NCI-H1694 (cell line): Measurements from ENCODE around the gene CEP70.
"Not testable (repeated sequence)": the region's sequence is repeated elsewhere in the genome, so short reads cannot be mapped to it uniquely, and the experiment has no call there.

Experiments
- DNase-seq: peaks from one replicate; lab custom pipeline; 2025; lab: John Stamatoyannopoulos, UW

CEP70 gene

DNA sequence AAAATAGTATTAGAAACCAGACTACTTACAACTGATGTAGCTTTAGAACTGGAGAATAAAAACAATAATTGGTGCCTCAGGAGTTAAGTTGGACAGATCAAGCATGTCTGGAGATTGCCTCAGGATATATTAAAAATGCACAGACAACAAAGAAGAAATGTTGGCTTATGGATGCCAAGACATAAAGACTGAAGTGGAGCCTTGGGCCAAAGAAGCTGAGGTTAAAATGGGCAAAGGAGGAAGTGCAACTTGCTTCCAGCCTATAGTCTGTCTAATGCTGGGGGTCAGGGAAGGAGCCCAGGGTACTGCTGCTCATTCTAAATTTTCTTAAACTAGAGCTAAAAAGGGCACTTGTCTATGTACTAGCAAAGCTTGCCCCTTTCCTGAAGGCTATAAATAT lies 82.1 kb downstream of the CEP70 start:
- DNase-seq = no peak

DNA sequence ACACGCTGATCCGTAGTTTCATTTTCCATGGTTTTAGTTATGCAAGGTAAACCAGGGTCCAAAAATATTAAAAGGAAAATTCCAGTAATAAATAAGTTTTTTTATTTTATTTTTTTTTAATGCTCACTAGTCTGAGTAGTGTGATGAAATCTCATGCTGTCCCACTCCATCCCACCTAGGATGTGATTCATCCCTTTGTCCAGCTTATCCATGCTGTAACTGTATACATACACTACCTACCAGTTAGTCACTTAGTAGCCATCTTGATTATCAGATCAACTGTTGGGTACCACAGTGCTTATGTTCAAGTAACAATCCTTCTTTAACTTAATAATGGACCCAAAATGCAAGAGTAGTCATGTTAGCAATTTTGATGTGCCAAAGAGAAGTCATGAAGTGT lies 84.5 kb downstream of the CEP70 start:
- DNase-seq = no peak

DNA sequence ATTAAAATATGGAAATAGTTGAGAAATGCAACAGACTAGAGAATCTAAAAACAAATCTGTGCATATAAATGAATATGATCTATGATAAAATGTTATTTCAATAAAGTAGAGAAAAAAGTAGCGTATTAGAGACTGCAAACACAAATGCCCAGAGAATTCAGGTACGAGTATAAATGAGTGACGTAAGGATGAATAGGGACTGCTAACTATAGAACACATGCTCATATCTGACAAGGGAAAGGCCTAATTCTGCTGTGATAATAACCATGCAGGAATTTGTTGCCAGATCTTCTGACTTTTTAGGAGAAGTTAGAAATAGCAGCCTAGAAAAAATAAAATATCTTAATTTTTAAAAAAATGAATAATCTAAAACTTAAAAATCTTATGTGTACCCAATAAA lies 86.5 kb downstream of the CEP70 start:
- DNase-seq = no peak

DNA sequence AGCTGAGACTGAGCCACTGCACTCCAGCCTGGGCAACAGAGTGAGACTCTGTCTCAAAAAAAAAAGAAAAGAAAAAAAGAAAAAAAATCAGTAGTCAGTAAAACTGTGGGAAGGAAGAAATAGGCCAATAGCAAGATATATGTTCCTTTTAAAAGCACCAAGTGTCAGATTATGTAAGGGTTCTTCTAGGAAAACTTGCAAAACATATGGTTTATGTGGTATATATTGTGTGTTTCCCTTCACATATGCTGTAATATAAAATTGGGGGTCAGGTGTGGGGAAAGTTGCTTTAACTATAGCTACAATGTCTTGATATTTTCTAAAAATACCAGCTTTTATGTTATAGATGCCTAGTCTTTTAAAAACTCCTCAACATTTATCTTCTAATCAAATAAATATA lies 95.1 kb downstream of the CEP70 start:
- no peak for DNase-seq

DNA sequence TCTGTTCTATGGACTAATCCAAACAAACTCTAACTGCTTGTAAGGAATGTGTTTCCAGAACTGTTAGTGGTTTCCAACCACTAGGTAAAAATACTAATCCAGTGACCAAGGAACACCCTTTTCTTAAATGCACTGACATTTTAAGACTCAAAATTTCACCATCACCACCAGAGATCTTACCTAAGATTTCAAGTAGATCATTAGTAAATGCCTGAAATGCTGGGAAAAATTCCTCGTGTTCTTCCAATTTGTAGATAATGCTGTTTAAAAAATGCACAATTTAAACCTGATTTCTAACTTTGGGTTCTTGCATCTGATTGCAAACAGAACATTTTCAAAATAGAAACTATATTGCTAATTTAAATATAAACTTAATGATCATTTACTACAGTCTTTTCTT lies 96.2 kb downstream of the CEP70 start:
- no peak for DNase-seq

DNA sequence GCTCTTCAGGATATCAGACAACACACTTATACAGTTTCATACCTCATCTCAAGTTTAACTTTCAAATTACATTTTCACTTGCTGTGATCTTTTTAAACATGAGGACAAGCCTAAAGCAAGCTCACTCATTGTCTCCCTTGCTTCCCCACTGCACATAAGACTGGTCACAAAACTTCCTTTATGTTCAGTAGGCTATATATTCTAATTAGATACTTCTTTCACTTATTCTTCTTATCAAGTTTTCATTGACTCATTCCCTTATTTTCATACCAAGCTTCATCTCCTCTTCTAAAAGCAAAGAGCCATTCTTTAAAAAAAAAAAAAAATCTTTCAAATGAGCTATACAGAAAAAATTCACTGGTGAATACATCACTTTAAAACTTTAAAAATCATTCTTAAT lies 97.0 kb downstream of the CEP70 start:
- DNase-seq = no peak

DNA sequence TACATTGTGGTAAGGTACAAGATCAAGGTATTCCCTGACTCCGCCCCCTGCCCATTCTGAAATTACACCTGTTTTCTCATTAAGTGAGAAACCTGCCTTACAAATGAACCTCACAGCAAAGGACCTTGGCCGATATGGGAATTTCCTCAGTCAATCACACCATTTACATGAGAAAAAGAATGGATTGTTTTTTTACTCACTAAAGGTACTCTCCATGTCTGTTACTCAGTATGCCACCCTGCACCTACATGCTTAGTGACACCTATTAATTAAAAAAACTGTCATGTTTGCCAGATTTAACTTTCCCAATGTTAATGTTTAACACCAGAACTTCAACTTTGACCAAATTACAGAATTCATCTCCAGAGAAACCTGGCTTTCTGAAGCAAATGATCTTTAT lies 97.6 kb downstream of the CEP70 start:
- no peak for DNase-seq

DNA sequence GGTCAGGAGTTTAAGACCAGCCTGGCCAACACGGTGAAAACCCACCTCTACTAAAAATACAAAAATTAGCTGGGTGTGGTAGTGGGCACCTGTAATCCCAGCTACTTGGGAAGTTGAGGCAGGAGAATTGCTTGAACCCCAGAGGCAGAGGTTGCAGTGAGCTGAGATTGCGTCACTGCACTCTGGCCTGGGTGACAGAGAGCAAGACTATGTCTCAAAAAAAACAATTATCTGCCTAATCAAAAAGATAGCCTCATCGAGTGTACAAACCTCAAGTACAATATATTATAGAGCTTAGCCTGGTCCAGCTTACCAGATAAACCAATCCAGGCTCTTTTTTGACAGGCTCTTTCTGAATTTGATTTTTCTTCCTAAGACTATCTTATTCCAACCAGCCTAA lies 98.4 kb downstream of the CEP70 start:
- DNase-seq = not testable (repeated sequence)

DNA sequence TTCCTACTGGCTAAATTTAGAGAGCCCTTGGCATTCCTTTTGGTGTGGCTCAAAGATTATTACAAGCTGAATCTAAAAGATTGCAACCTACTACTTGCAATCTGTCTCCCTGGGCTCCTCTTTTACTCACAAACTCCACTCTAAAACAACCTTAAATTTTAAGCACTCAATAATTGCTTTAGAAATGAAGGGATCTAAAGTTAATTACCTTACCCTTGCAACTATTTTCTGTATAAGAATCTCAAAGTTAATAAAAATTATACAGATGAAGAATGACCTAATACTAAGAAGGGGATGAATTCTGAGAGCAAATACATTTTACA lies 99.5 kb downstream of the CEP70 start:
- no peak for DNase-seq

DNA sequence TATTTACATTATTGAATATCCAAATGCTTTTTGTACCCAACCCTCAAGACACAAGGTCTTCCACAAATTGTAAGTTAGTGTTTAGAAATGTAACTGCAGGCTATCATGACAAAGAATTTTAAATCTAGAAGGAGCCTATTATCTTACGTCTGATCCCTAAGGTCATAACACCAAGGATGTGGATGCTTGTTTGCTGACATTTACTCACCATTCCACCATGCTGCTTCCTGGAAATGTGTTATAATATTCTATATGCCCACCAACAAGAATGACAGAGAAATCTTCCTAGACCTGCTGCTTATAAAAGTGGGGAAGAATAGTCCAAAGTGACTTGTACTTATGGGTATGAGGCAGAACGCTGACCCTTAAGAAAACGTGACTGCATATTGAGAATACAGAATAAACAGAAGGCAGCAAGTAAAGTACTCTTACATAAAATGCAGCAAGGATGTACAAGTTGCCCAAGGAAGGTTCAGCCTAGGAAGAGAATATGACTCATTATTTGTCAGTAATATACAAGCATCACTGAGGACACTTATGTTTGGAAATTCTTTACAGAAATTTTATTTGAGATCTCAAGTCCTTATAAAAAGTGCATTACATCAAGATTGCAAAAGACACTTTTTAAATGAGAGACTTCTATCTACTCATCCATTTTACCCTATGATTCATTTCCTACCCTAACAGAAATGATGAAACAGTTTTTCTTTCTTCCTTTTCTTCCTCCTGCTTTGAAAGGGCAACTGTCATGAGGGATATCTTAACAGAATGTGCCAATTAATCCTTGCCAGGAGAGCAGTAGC lies 100.1 kb downstream of the CEP70 start:
- DNase-seq = no peak

DNA sequence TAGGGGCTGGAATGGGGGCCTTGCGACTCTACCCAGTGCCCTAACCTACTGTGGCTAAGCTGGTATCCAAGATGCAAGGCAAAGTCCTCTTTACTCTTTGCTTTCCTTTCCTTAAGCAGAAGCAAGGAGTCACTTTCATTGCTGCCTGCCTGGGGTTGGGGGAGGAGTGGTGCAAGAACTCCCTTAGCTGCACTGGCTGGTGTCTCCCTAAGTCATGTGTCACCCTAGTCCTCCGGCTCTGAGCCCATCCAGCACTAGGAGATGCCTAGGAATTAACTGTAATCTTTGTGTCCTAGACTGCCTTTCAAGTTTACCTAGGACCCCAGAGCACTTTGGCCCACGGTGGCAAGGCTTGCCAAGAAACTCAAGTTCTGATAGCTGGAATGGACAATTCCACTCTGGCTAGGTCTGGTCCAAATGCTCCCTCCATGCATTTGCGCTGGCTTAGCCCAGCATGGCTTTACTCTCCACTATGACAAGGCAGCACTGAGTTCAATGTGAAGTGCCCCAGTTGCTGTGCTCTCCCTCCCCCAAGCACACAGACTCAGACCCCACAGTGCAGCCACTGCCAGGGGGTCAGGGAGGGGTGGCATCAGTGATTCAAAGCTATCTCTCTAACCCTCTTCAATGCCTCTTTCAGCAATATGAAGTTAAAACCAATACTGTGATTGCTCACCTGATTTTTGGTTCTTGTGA lies 100.9 kb downstream of the CEP70 start:
- DNase-seq = no peak

DNA sequence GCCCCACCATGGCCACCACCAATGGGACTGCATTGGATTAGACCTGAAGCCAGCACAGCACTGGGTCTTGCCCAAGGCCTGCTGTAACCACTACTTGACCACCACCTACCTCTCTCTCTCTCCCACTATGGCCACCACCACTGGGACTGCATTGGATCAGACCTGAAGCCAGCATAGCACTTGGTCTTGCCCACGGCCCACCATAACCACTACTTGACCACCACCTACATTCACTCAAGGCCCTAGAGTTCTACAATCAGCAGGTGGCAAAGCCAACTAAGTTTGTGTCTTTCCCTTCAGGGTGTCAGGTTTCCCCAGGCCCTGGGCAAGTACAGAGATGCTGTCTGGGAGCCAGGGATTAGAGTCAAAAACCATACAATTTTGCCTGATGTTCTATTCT lies 102.1 kb downstream of the CEP70 start:
- DNase-seq = no peak

DNA sequence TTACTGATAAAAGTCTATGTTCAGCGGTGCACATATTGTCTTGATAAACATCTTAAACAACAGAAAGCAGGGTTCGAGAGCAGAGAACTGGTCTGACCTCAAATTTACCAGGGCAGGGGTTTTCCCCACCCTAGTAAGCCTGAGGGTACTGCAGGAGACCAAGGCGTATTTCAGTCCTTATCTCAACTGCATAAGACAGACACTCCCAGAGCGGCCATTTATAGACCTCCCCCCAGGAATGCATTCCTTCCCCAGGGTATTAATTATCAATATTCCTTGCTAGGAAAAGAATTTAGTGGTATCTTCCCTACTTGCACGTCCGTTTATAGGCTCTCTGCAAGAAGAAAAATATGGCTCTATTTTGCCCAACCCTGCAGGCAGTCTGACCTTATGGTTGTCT lies 107.5 kb downstream of the CEP70 start:
- DNase-seq = not testable (repeated sequence)

DNA sequence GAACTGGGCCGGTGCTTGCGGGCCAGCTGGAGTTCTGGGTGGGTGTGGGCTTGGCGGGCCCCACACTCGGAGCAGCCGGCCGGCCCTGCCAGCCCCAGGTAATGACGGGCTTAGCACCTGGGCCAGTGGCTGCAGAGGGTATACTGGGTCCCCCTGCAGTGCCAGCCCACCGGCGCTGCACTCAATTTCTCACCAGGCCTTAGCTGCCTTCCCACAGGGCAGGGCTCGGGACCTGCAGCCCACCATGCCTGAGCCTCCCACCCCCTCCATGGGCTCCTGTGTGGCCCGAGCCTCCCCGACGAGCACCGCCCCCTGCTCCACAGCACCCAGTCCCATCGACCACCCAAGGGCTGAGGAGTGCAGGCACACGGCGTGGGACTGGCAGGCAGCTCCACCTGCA lies 109.4 kb downstream of the CEP70 start:
- DNase-seq = not testable (repeated sequence)

DNA sequence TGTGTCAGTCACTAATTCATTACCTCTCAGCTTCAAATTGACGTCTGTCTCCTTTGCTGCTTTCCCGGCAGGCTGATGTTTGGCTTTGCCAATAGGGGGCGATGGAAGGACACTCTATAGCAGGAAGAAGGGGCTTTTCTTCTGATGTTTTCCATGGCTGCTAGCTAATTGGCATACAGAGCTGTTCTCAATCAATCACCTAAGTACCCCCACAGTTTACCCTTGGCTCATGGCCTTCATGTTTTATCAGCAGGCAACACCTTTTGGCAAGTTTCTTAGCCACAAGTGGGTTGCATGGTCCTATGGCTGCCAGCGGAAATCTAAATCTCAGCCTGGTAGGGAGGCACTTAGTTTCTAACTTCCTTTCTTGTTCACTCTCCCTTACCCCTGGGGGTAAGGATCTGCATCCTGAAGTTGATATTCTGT lies 114.6 kb downstream of the CEP70 start:
- peak; percentile 71 for DNase-seq

DNA sequence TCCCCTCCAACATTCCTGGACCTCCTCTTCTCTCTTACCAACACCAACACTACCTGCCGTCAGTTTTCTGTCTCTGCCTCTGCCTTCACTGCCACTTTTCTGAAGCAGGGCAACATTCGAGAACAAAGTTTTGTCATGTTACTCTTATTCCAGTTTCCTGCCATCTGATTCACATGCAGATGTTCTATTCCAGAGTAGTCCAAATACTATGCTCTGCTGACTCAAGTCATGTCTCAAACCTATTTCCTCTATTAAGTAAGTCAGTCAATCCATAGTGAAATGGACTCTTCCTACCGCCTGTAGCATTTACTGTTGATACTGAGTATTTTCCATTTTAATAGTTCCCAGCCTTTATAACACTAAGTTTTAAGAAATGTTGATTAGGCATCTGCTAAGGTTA lies 116.3 kb downstream of the CEP70 start:
- no peak for DNase-seq

DNA sequence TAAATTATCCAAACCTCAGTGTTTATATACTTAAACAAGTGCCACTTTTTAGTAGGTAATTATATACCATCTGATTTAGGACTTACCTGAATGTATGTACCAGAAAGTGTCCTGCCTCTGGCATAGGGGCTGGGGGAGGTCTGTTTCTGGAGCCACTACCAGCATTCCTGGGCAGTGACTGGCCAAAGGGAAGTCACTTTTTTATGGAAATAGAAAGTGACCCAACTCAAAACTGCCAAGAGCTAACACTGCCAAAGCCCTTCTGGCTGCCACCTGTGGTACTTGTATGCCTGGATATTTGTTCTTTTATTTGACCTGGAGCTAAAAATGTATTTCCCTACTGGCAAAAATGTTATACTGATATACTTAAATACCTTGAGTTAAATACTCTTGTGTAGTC lies 116.9 kb downstream of the CEP70 start:
- no peak for DNase-seq

DNA sequence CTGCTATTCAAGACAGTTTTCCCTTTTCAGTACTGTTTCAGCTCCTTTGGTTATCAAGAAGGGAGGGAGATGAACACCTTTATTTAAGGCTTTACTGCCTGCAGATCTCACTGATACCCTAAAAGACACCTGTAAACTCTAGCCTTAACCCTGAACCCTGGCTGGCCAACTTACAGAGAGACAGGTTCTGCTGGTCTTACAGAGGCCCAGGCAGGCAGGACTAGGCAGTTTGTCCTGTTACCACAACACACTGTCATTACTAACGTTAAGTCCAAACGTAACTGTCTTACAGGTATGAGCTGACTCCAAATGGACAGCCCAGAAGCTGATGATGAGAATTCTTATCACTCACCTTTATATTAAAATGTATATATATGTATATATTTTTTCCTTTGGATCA lies 117.5 kb downstream of the CEP70 start:
- no peak for DNase-seq

DNA sequence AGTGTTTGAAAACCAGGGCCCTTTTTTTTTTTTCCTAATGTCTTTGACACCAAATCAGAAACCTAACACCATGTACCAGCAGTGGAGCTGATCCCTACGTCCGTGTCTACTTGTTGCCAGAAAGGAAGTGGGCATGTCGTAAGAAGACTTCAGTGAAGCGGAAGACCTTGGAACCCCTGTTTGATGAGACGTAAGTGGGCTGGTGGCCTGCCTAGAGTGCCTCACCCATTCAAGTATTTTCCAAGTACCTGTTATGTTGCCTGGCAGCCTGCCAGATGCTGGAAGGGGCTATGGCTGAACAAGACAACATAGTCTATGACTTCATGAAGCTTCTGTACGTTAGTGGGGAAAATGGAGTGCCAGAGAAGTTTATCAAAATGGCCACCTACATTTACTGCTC lies 119.9 kb downstream of the CEP70 start:
- no peak for DNase-seq

DNA sequence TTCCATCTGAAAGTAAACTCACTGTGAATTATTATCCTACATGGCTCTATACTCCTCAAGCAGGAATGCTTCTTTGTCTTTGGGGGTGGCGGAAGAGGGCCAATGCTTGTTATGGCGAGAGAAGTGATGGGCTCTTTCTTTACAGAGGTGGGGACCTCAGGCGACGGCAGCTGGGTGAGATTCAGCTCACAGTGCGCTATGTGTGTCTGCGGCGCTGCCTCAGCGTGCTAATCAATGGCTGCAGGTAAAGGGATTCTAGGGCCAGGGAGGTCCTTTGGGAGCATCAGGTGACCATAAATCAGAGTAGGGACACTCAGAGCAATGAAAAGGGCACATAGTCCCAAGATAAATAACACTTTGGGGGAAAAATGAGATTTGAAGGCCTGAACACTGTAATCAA lies 120.7 kb downstream of the CEP70 start:
- no peak for DNase-seq

DNA sequence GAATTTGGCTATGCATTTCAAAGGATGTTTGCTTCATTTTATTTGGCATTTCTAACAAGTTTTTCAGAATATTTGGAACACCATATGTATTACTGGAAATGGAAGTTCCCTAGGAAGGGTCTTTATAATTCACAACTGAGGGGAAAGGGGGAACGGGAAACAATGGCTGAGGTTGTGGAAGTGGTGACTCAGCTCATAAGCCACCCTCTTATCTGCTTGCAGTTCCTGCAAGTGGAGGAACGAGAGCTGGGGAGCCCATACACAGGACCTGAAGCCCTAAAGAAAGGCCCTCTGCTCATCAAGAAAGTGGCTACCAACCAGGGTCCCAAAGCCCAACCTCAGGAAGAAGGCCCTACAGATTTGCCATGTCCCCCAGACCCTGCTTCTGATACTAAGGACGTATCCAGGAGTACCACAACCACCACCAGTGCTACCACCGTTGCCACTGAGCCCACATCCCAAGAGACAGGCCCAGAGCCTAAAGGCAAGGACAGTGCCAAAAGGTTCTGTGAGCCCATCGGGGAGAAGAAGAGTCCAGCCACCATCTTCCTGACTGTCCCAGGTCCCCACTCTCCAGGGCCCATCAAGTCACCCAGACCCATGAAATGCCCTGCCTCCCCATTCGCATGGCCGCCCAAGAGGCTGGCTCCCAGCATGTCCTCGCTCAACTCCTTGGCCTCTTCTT lies 121.8 kb downstream of the CEP70 start:
- no peak for DNase-seq

DNA sequence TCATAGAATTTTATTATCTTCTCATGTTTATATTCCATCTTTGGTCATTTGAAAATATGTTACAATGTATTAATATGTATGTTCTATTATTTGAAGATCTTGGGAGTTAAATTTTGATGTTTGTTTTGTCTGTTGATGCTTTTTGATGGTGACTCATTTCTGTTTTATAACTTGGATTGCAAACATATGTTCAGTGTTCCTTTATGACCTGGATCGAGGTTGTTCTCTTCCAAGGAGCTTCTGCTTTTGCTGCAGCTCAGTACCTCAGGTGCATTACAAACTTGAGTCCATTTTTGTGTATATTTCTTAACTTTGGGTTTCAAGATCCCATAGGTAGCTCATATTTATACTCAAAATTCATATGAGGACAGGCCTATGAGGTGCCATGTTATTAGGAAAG lies 122.6 kb downstream of the CEP70 start:
- no peak for DNase-seq

DNA sequence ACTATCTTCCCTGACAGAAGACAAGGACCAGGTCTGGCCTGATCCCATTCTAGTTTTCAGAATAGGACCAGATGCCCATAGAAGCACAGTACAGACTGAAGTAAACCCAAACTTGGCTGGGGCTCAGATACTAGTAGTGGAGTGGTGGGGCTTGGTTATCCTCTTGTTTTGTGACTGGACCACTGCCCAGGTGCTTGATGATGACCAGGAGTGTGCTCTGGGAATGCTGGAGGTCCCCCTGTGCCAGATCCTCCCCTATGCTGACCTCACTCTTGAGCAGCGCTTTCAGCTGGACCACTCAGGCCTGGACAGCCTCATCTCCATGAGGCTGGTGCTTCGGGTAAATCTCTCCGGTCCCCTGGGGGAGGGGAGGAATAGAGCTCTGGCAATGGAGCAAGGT lies 123.4 kb downstream of the CEP70 start:
- no peak for DNase-seq
